K562 (cell line): ENCODE results near the gene GALNT7. TPM values are rescaled to one million over a fixed set of nuclear protein-coding genes. Genes with fewer than 3 reads are reported as not detected.

Experiments used
- ATAC-seq: fragments of 200-7000 bp; cut with Tn5 transposase; 3 replicates; pipeline ENCODE4 v1.9.1; 2020; ENCODE audit warnings: moderate library complexity
- BruUV-seq: library from RNA; stranded (reverse); fragments of 400-500 nt; replicated peaks from 2 replicates; lab custom pipeline; 2021; lab: Mats Ljungman, UMichigan
- CTCF ChIA-PET: fragments of 300-600 bp; formaldehyde crosslinking; extraction: SDS; loops from one replicate; lab custom pipeline; 2021; ENCODE audit warnings: low intra/inter-chr PET ratio; lab: Yijun Ruan, JAX
- POLR2A ChIA-PET: fragments of 300-600, 350-650 bp; sonication (Branson Sonifier 250); formaldehyde crosslinking; extraction: SDS; loops from one replicate; lab custom pipeline; 2021; ENCODE audit warnings: antibody characterized with exemption, inconsistent platforms; lab: Yijun Ruan, JAX
- DNase-seq, 4 experiments: peaks; one replicate each; pipeline versions ENCODE4 v3.0.0 to v3.0.0-alpha.2; 2011 to 2018; ENCODE audit warnings: low spot score in 3 of 4, mixed read lengths in 3 of 4; ENCODE audit errors: extremely low read depth in 1 of 4
- FAIRE-seq: peaks from 2 replicates; lab custom pipeline; 2011; peaks lifted over from hg19 to GRCh38; lab: Jason Lieb, UNC
- H2AFZ ChIP-seq: 2 replicates; pipeline ENCODE4 v1.6.0; 2011; ENCODE audit warnings: low read depth, low read length, control low read depth, inconsistent platforms
- H3K27ac ChIP-seq: fragments of 200-600 bp; 3 replicates; pipeline ENCODE4 v1.8.0; 2011; ENCODE audit warnings: low read depth, mild to moderate bottlenecking, control low read depth, inconsistent platforms, low read length, moderate library complexity, mixed read lengths; ENCODE audit errors: extremely low read depth
- H3K27me3 ChIP-seq, 2 experiments: fragments of 300-600 bp in 1 of 2; 2 replicates in 1 of 2; 3 replicates in 1 of 2; pipeline versions ENCODE4 v1.6.0 to v1.8.0; 2011; ENCODE audit warnings: inconsistent platforms in 2 of 2, low read length in 2 of 2, mild to moderate bottlenecking in 1 of 2, mixed read lengths in 1 of 2, moderate library complexity in 1 of 2; ENCODE audit not compliant: control insufficient read depth in 2 of 2, insufficient read depth in 2 of 2
- H3K36me3 ChIP-seq: fragments of 300-600 bp; 3 replicates; pipeline ENCODE4 v1.8.0; 2011; ENCODE audit warnings: mild to moderate bottlenecking, low read length, inconsistent platforms; ENCODE audit not compliant: control insufficient read depth, insufficient read depth
- H3K4me1 ChIP-seq, 2 experiments: fragments of 200-600 bp in 1 of 2; replicated peaks in 1 of 2; 2 replicates in 1 of 2; 3 replicates in 1 of 2; pipeline versions ENCODE4 v1.5.1 to v1.8.0; 2011; ENCODE audit warnings: inconsistent platforms in 2 of 2, low read length in 2 of 2, mild to moderate bottlenecking in 1 of 2, mixed read lengths in 1 of 2, moderate library complexity in 1 of 2; ENCODE audit not compliant: control insufficient read depth in 2 of 2, insufficient read depth in 2 of 2
- H3K4me2 ChIP-seq: 2 replicates; pipeline ENCODE4 v1.6.1; 2011; ENCODE audit warnings: low read length, control low read depth, inconsistent platforms, mixed read lengths; ENCODE audit not compliant: insufficient read depth
- H3K4me3 ChIP-seq: fragments of 200-600 bp; sonication (generic), shearing (Covaris generic); 2 replicates; pipeline ENCODE4 v1.5.1; 2016; ENCODE audit warnings: control low read depth, inconsistent platforms
- H3K79me2 ChIP-seq: fragments of 200-600 bp; 3 replicates; pipeline ENCODE4 v1.8.0; 2011; ENCODE audit warnings: low read length, inconsistent platforms; ENCODE audit not compliant: control insufficient read depth, insufficient read depth
- H3K9ac ChIP-seq, 2 experiments: 2 replicates each; pipeline versions ENCODE4 v1.6.0 to v1.6.1; 2011; ENCODE audit warnings: low read depth in 2 of 2, low read length in 2 of 2, control low read depth in 1 of 2, inconsistent platforms in 1 of 2, mild to moderate bottlenecking in 1 of 2, mixed read lengths in 1 of 2; ENCODE audit not compliant: insufficient read depth in 1 of 2
- H3K9me1 ChIP-seq: one replicate; pipeline ENCODE4 v1.6.0; 2011; ENCODE audit warnings: inconsistent platforms, mild to moderate bottlenecking, low read length, moderate library complexity; ENCODE audit not compliant: control insufficient read depth, insufficient read depth
- H3K9me3 ChIP-seq: replicated peaks from 2 replicates; pipeline ENCODE4 v1.5.1; 2011; ENCODE audit warnings: low read depth, low read length, inconsistent platforms; ENCODE audit not compliant: control insufficient read depth, insufficient read depth
- H4K20me1 ChIP-seq: replicated peaks from 2 replicates; pipeline ENCODE4 v1.6.1; 2011; ENCODE audit warnings: low read length, inconsistent platforms, mixed read lengths; ENCODE audit not compliant: control insufficient read depth, insufficient read depth
- E2F4 ChIP-seq: sonication (generic); formaldehyde crosslinking; IDR thresholded peaks from 2 replicates; pipeline ENCODE4 v1.8.0; 2022; ENCODE audit warnings: mild to moderate bottlenecking, low read depth, missing genetic modification reagents
- NRF1 ChIP-seq, 2 experiments: fragments of 450-650 bp; IDR thresholded peaks in 1 of 2; conservative IDR thresholded peaks in 1 of 2; 2 replicates each; pipeline ENCODE4 v1.6.1; 2014; ENCODE audit warnings: mild to moderate bottlenecking in 2 of 2
- POLR2B ChIP-seq: fragments of 450-650 bp; IDR thresholded peaks from 2 replicates; pipeline ENCODE4 v1.6.1; 2018; ENCODE audit warnings: low read depth; ENCODE audit not compliant: partially characterized antibody
- STAT6 ChIP-seq: sonication (generic); formaldehyde crosslinking; IDR thresholded peaks from 2 replicates; pipeline ENCODE4 v1.8.1; 2023; ENCODE audit warnings: mild to moderate bottlenecking, missing genetic modification reagents
- ZHX1 ChIP-seq: fragments of 150-350 bp; conservative IDR thresholded peaks from 2 replicates; pipeline ENCODE4 v1.6.1; 2014; ENCODE audit warnings: low read length
- ZNF407 ChIP-seq: fragments of 450-650 bp; IDR thresholded peaks from 2 replicates; pipeline ENCODE4 v1.6.1; 2016; ENCODE audit warnings: low read depth
- WGBS: fragments of 100-300 bp; shearing (Covaris generic); methylation state at CpG from one replicate; pipeline ENCODE4 v1.1.6; 2016; ENCODE audit warnings: low coverage, mixed read lengths; ENCODE audit not compliant: insufficient coverage; ENCODE audit errors: missing lambda C conversion rate; 5-methylcytosine and 5-hydroxymethylcytosine counted together
- in situ Hi-C: fragments of 300-500 bp; cut with MboI; formaldehyde crosslinking; loops from 4 replicates; pipeline ENCODE4 v1.15.0; 2018; ENCODE audit warnings: inconsistent platforms, mixed read lengths
- intact Hi-C: fragments of 100-400 bp; cut with micrococcal nuclease; formaldehyde crosslinking; loops from 2 replicates; pipeline ENCODE4 v1.14.2; 2022
- polyA plus RNA-seq, 8 experiments: library from polyadenylated mRNA; depleted of rRNA in 4 of 8; stranded (reverse) in 5 of 8; unstranded in 3 of 8; fragments of >200 nt; fragmentation: Nextera tagmentation in 2 of 8; fragmentation: Illumina TruSeq in 1 of 8; extraction: Ambion mirVana in 2 of 8; extraction: Trizol in 1 of 8; gene quantifications; 2 replicates each; pipeline versions ENCODE4 v1.2.1 to v1.2.3, GENCODE V29; 2011 to 2014; ENCODE audit warnings: inconsistent platforms in 1 of 8, missing spikeins in 1 of 8
- total RNA-seq, 7 experiments: library from RNA; depleted of rRNA in 6 of 7; stranded (reverse); fragments of >200 nt in 6 of 7; fragmentation: Illumina TruSeq in 2 of 7; extraction: Trizol in 2 of 7; gene quantifications; 2 replicates each; pipeline versions ENCODE4 v1.2.1 to v1.2.3, GENCODE V29; 2011 to 2021; ENCODE audit warnings: low replicate concordance in 1 of 7

Gene GALNT7
- total and polyA plus RNA-seq, 9 of the 15 experiments (the other 6 are each of a cell fraction or from before 2014, with no cell fraction given) = 16.7 to 38.7 (median 31.1) TPM

GRCh38 chr4:173187732-173188131 is 19.1 kb downstream of the GALNT7 start:
- DNase-seq (no peak), FAIRE-seq (no peak), ATAC-seq (no peak)
- Histone ChIP-seq H3K9me1 (no peaks in the 10 kb centered on the region), H3K27ac (no peak overlapping the region), H3K9ac (no peak overlapping the region), H3K9me3 (no peaks in the 10 kb centered on the region), H2AFZ (no peak overlapping the region), H3K36me3 (0 out of 3 replicates have a peak, but pooled peaks cover 2% of the 10 kb centered on the region), H3K27me3 (no peaks in the 10 kb centered on the region), H4K20me1 (no peaks in the 10 kb centered on the region), H3K4me3 (no peak overlapping the region), H3K4me1 (peaks cover 6 to 27% of the 10 kb centered on the region in 2 experiments), H3K79me2 (peaks cover 83% of the 10 kb centered on the region), H3K4me2 (no peak overlapping the region)
- 85% methylated on average over 1 of the region's 1 CpG for WGBS
- intact Hi-C loops = no loop called here
- no TSS peak for BruUV-seq
- POLR2A ChIA-PET = no interaction called here
- in situ Hi-C loops = no loop called here
- CTCF ChIA-PET = no interaction called here
- TF ChIP-seq STAT6 (no peak), POLR2B (no peak), ZNF407 (no peak), NRF1 (conservative IDR thresholded peaks at IDR 0.05 in 1 of 2, IDR thresholded peaks at IDR 0.05 in 1 of 2) (no peak), ZHX1 (no peak), E2F4 (CRISPR knock-in tag) (no peak)
